H9 (cell line): ENCODE measurements around the gene PLXNA4. TPM values are rescaled to one million over a fixed set of nuclear protein-coding genes. Genes with fewer than 3 reads are reported as not detected.

ENCODE experiments used
- DNase-seq: peaks from one replicate; pipeline ENCODE4 v3.0.0-alpha.2; 2017
- H2AFZ ChIP-seq: one replicate; pipeline ENCODE4 v1.6.1; 2013; ENCODE audit warnings: mild to moderate bottlenecking, low read length, control low read depth, moderate library complexity
- H2AK5ac ChIP-seq: 2 replicates; pipeline ENCODE4 v1.6.1; 2013; ENCODE audit warnings: low read length, control low read depth, mixed read lengths; ENCODE audit not compliant: insufficient read length
- H2BK120ac ChIP-seq: one replicate; pipeline ENCODE4 v1.6.1; 2013; ENCODE audit warnings: low read depth, mild to moderate bottlenecking, low read length, control low read depth, inconsistent platforms; ENCODE audit not compliant: poor library complexity, severe bottlenecking
- H2BK12ac ChIP-seq: 2 replicates; pipeline ENCODE4 v1.6.1; 2013; ENCODE audit warnings: low read length, control low read depth, mixed read lengths, low read depth; ENCODE audit not compliant: insufficient read length
- H2BK15ac ChIP-seq: 2 replicates; pipeline ENCODE4 v1.6.1; 2013; ENCODE audit warnings: low read depth, low read length, control low read depth
- H2BK20ac ChIP-seq: one replicate; pipeline ENCODE4 v1.6.1; 2013; ENCODE audit warnings: low read depth, mild to moderate bottlenecking, low read length, control low read depth, inconsistent platforms; ENCODE audit not compliant: poor library complexity, severe bottlenecking
- H2BK5ac ChIP-seq: 2 replicates; pipeline ENCODE4 v1.6.1; 2013; ENCODE audit warnings: low read length, control low read depth, mixed read lengths; ENCODE audit not compliant: insufficient read length
- H3K14ac ChIP-seq: 2 replicates; pipeline ENCODE4 v1.6.1; 2013; ENCODE audit warnings: low read length, control low read depth; ENCODE audit not compliant: insufficient read depth
- H3K18ac ChIP-seq: 2 replicates; pipeline ENCODE4 v1.6.1; 2013; ENCODE audit warnings: low read depth, mild to moderate bottlenecking, mixed read lengths, low read length, control low read depth; ENCODE audit not compliant: insufficient read length
- H3K23ac ChIP-seq: 2 replicates; pipeline ENCODE4 v1.6.1; 2013; ENCODE audit warnings: low read length, control low read depth, mixed read lengths, low read depth; ENCODE audit not compliant: insufficient read length
- H3K23me2 ChIP-seq: 2 replicates; pipeline ENCODE4 v1.6.1; 2013; ENCODE audit warnings: low read depth, mild to moderate bottlenecking, mixed read lengths, low read length, control low read depth; ENCODE audit not compliant: insufficient read length, poor library complexity, severe bottlenecking
- H3K27ac ChIP-seq: 2 replicates; pipeline ENCODE4 v1.5.1; 2013; ENCODE audit warnings: low read length, control low read depth, mixed read lengths, low read depth; ENCODE audit not compliant: insufficient read length
- H3K27me3 ChIP-seq: 2 replicates; pipeline ENCODE4 v1.6.1; 2013; ENCODE audit warnings: low read length, control low read depth, inconsistent platforms; ENCODE audit not compliant: insufficient read depth
- H3K4ac ChIP-seq: 2 replicates; pipeline ENCODE4 v1.6.1; 2013; ENCODE audit warnings: low read depth, mild to moderate bottlenecking, control low read depth, inconsistent platforms, low read length, moderate library complexity
- H3K4me1 ChIP-seq: 2 replicates; pipeline ENCODE4 v1.6.1; 2013; ENCODE audit warnings: low read length, control low read depth, inconsistent platforms; ENCODE audit not compliant: insufficient read depth
- H3K4me2 ChIP-seq: 2 replicates; pipeline ENCODE4 v1.6.1; 2013; ENCODE audit warnings: low read length, control low read depth, mixed read lengths; ENCODE audit not compliant: insufficient read length, insufficient read depth
- H3K56ac ChIP-seq: 2 replicates; pipeline ENCODE4 v1.6.1; 2013; ENCODE audit warnings: low read depth, mild to moderate bottlenecking, mixed read lengths, low read length, control low read depth; ENCODE audit not compliant: insufficient read length
- H3K79me1 ChIP-seq: 2 replicates; pipeline ENCODE4 v1.6.1; 2013; ENCODE audit warnings: low read depth, mild to moderate bottlenecking, moderate library complexity, low read length, control low read depth, inconsistent platforms; ENCODE audit not compliant: insufficient read depth, poor library complexity, severe bottlenecking
- H3K79me2 ChIP-seq: 2 replicates; pipeline ENCODE4 v1.6.1; 2013; ENCODE audit warnings: low read length, control low read depth, inconsistent platforms; ENCODE audit not compliant: insufficient read depth
- H3K9ac ChIP-seq: 2 replicates; pipeline ENCODE4 v1.6.1; 2013; ENCODE audit warnings: low read length, control low read depth, mixed read lengths; ENCODE audit not compliant: insufficient read length; ENCODE audit errors: extremely low read depth
- H3K9me3 ChIP-seq: one replicate; pipeline ENCODE4 v1.6.1; 2013; ENCODE audit warnings: low read depth, low read length, inconsistent platforms; ENCODE audit not compliant: control insufficient read depth
- H3T11ph ChIP-seq: one replicate; pipeline ENCODE4 v1.6.1; 2013; ENCODE audit warnings: mild to moderate bottlenecking, low read length, control low read depth, inconsistent platforms
- H4K20me1 ChIP-seq: one replicate; pipeline ENCODE4 v1.6.1; 2013; ENCODE audit not compliant: control insufficient read depth, insufficient read length, insufficient read depth
- H4K5ac ChIP-seq: 2 replicates; pipeline ENCODE4 v1.6.1; 2013; ENCODE audit warnings: low read depth, mild to moderate bottlenecking, mixed read lengths, low read length, control low read depth; ENCODE audit not compliant: insufficient read length
- H4K8ac ChIP-seq: replicated peaks from 2 replicates; pipeline ENCODE4 v1.6.1; 2013; ENCODE audit warnings: low read length, control low read depth, mixed read lengths, low read depth; ENCODE audit not compliant: insufficient read length
- H4K91ac ChIP-seq: 2 replicates; pipeline ENCODE4 v1.6.1; 2013; ENCODE audit warnings: low read depth, mild to moderate bottlenecking, moderate library complexity, mixed read lengths, low read length, control low read depth; ENCODE audit not compliant: insufficient read length
- H3K27ac Mint-ChIP-seq, 3 experiments: 2 replicates in 2 of 3; 3 replicates in 1 of 3; pipeline ENCODE4 v1.8.0; 2020 to 2021; ENCODE audit warnings: mixed read lengths in 3 of 3, mild to moderate bottlenecking in 1 of 3, moderate library complexity in 1 of 3
- H3K27me3 Mint-ChIP-seq: 2 replicates; pipeline ENCODE4 v1.8.0; 2021; ENCODE audit warnings: low read depth, mild to moderate bottlenecking, moderate library complexity, mixed read lengths
- H3K36me3 Mint-ChIP-seq, 3 experiments: 2 replicates in 2 of 3; 3 replicates in 1 of 3; pipeline ENCODE4 v1.8.0; 2020 to 2021; ENCODE audit warnings: low read depth in 3 of 3, mixed read lengths in 3 of 3; ENCODE audit not compliant: insufficient read depth in 1 of 3
- H3K4me1 Mint-ChIP-seq, 2 experiments: 2 replicates each; pipeline ENCODE4 v1.8.0; 2020; ENCODE audit warnings: mixed read lengths in 2 of 2
- H3K4me3 Mint-ChIP-seq, 2 experiments: 2 replicates in 1 of 2; 3 replicates in 1 of 2; pipeline ENCODE4 v1.8.0; 2020 to 2021; ENCODE audit warnings: mild to moderate bottlenecking in 2 of 2, mixed read lengths in 2 of 2, moderate library complexity in 1 of 2
- H3K9me3 Mint-ChIP-seq, 2 experiments: 2 replicates in 1 of 2; 3 replicates in 1 of 2; pipeline ENCODE4 v1.8.0; 2020; ENCODE audit warnings: mild to moderate bottlenecking in 2 of 2, mixed read lengths in 2 of 2, moderate library complexity in 1 of 2
- WGBS: extraction: QIAGEN DNeasy Blood & Tissue Kit; methylation state at CpG from one replicate; pipeline ENCODE4 v1.1.7; 2013; ENCODE audit warnings: missing lambda C conversion rate, low lambda C conversion rate, mixed read lengths; ENCODE audit not compliant: insufficient read length; ENCODE audit errors: extremely low coverage; 5-methylcytosine and 5-hydroxymethylcytosine counted together
- total RNA-seq: library from RNA; stranded (reverse); gene quantifications from 2 replicates; pipeline ENCODE4 v1.2.1, GENCODE V29; 2021
- TF ChIP-seq, protein P1 (sequence below): fragments of 200-600 bp; sonication (generic); conservative IDR thresholded peaks from 3 replicates; pipeline ENCODE4 v1.8.0; 2021; ENCODE audit warnings: antibody characterized with exemption, mild to moderate bottlenecking

Gene PLXNA4
- total RNA-seq, 1 experiment from 2014 or later = 0.35 TPM

DNA sequence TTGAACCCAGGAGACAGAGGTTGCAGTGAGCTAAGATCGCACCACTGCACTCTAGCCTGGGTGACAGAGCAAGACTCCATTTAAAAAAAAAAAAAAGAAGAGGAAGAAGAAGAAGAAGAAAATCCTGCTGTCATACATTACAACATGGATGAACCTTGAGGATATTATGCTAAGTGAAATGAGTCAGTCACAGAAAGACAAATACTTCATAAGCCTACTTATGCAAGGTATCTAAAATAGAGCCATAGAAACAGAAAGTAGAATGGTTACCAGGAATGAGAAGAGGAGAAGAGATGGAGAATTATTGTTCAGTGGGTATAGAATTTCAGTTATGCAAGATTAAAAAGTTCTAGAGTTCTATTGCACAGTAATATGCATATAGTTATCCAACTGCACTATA is 466.5 kb downstream of the PLXNA4 start:
- H2AK5ac ChIP-seq = no peak overlapping the region
- no peaks in the 10 kb centered on the region for H3K23me2 ChIP-seq
- H3K4me2 ChIP-seq = no peak overlapping the region
- H4K8ac ChIP-seq = no peak overlapping the region
- H2BK20ac ChIP-seq = no peak overlapping the region
- no peak overlapping the region for H3K23ac ChIP-seq
- no peak overlapping the region for H3K9ac ChIP-seq
- no peaks in the 10 kb centered on the region for H3K79me1 ChIP-seq
- no peak overlapping the region for H2BK5ac ChIP-seq
- H3K9me3 Mint-ChIP-seq = no peaks in the 10 kb centered on the region
- H2AFZ ChIP-seq = no peak overlapping the region
- no peaks in the 10 kb centered on the region for H3K27me3 ChIP-seq
- peaks cover 5% of the 10 kb centered on the region; the same call in 1 of the 2 replicates for H3K4me1 ChIP-seq
- H3K79me2 ChIP-seq = no peaks in the 10 kb centered on the region
- no peak overlapping the region for H4K5ac ChIP-seq
- no peak overlapping the region for H3K18ac ChIP-seq
- H3K27ac ChIP-seq = no peak overlapping the region
- peaks cover 32 to 34% of the 10 kb centered on the region in 2 experiments for H3K4me1 Mint-ChIP-seq
- H3K27ac Mint-ChIP-seq = no peak overlapping the region
- TF ChIP-seq, protein P1, sequence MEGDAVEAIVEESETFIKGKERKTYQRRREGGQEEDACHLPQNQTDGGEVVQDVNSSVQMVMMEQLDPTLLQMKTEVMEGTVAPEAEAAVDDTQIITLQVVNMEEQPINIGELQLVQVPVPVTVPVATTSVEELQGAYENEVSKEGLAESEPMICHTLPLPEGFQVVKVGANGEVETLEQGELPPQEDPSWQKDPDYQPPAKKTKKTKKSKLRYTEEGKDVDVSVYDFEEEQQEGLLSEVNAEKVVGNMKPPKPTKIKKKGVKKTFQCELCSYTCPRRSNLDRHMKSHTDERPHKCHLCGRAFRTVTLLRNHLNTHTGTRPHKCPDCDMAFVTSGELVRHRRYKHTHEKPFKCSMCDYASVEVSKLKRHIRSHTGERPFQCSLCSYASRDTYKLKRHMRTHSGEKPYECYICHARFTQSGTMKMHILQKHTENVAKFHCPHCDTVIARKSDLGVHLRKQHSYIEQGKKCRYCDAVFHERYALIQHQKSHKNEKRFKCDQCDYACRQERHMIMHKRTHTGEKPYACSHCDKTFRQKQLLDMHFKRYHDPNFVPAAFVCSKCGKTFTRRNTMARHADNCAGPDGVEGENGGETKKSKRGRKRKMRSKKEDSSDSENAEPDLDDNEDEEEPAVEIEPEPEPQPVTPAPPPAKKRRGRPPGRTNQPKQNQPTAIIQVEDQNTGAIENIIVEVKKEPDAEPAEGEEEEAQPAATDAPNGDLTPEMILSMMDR = no peak
- WGBS = no CpG with 5 or more reads among the region's 1 CpG
- H3T11ph ChIP-seq = no peak overlapping the region
- no peak for DNase-seq
- no peaks in the 10 kb centered on the region for H3K9me3 ChIP-seq
- H3K27me3 Mint-ChIP-seq = no peaks in the 10 kb centered on the region; the same call in 1 of the 2 replicates
- no peak overlapping the region for H3K14ac ChIP-seq
- no peak overlapping the region for H3K4ac ChIP-seq
- no peaks in the 10 kb centered on the region for H3K36me3 Mint-ChIP-seq
- H3K56ac ChIP-seq = no peak overlapping the region
- no peak overlapping the region for H2BK120ac ChIP-seq
- no peaks in the 10 kb centered on the region for H4K20me1 ChIP-seq
- H2BK15ac ChIP-seq = no peak overlapping the region
- no peak overlapping the region for H4K91ac ChIP-seq
- no peak overlapping the region for H2BK12ac ChIP-seq
- no peak overlapping the region for H3K4me3 Mint-ChIP-seq
